Measurements from ENCODE around the gene BRD4. TPM values are rescaled to one million over a fixed set of nuclear protein-coding genes. Genes with fewer than 3 reads are reported as not detected.

Gene BRD4
- total RNA-seq, 2 experiments from 2014 or later = 123 to 125 TPM

DNA sequence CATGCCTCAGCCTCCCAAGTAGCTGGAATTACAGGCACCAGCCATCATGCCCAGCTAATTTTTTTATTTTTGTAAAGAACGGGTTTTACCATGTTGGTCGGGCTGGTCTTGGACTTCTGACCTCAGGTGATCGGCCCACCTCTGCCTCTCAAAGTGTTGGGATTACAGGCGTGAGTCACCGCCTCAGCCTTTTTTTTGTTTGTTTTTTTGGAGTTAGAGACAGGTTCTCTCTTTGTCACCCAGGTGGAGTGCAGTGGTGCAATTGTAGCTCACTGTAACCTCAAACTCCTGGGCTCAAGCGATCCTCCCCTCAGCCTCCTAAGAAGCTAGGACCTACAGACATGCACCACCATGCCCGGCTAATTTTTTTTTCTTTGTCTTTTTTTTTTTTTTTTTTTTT is 116.0 kb downstream of the BRD4 start:
- no peak overlapping the region for H3K27ac Mint-ChIP-seq
- H3K27me3 Mint-ChIP-seq = peaks cover 7% of the 10 kb centered on the region
- no peaks in the 10 kb centered on the region for H3K9me3 Mint-ChIP-seq (ENCODE audit: low read depth)
- no peak for ATAC-seq
- H3K4me1 Mint-ChIP-seq = no peaks in the 10 kb centered on the region
- H3K4me3 Mint-ChIP-seq = no peak overlapping the region
- H3K36me3 Mint-ChIP-seq = no peaks in the 10 kb centered on the region
- CTCF ChIA-PET = interaction anchor here (0.7 kb wide), 1 partner anchor 359 kb away, joined by 3 read pairs; no protein-coding TSS in a partner anchor
- DNase-seq = no peak

DNA sequence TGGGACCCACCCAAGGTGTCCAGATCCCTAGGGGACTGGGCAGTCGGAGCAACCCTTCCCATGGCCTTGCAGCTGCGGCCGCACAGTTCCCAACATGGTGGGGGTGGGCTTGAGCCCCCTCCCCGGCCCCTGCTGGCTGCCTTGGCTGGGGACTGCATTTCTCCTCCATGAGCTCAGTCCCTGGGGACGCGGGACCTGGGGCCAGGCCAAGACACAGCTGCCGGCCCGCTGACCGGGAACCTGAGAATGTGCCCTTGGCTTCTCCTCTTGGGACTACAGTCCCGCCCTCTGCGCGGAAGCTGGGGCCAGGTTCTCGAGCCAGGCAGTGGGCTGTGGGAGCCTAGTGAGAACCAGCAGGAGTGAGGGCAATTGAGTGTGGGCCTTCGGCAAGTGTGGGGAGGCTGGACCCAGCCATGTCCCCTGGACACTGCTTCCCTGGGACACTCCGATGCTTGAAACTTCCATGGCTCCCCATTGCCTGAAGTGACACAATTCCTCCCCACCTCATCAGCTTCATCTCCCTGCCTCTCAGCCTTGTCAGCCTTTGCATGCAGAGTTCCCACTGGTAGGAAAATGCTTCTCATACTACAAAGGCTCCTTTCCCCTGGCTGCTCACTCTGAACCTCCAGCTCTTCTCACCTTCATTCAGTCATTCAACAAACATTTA is 118.5 kb downstream of the BRD4 start:
- H3K36me3 Mint-ChIP-seq = no peaks in the 10 kb centered on the region
- no peaks in the 10 kb centered on the region for H3K9me3 Mint-ChIP-seq (ENCODE audit: low read depth)
- CTCF ChIA-PET = interaction anchor here (0.6 kb wide), 1 partner anchor 122 kb away, joined by 4 read pairs; no protein-coding TSS in a partner anchor
- DNase-seq = no peak
- H3K27ac Mint-ChIP-seq = no peak overlapping the region
- H3K4me1 Mint-ChIP-seq = no peaks in the 10 kb centered on the region
- no peak for ATAC-seq
- H3K4me3 Mint-ChIP-seq = no peak overlapping the region
- no peaks in the 10 kb centered on the region for H3K27me3 Mint-ChIP-seq

DNA sequence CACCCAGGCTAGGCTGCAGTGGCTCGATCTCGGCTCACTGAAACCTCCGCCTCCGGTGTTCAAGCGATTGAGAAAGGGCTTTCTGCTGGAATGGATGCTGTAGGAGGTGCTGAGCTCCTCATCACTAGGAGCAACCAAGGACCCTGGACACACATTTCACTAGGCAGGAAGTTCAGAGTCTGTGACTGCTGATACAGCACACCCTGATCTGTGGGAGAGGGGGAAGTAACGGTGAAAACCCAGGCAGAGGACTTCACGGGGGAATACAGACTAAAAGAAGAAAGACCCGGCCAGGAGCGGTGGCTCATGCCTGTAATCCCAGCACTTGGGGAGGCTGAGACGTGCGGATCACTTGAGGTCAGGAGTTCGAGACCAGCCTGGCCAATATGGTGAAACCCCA is 119.6 kb downstream of the BRD4 start:
- Mint-ChIP-seq H3K27ac (no peak overlapping the region), H3K4me3 (no peak overlapping the region), H3K9me3 (ENCODE audit: low read depth) (no peaks in the 10 kb centered on the region), H3K4me1 (no peaks in the 10 kb centered on the region), H3K27me3 (no peaks in the 10 kb centered on the region), H3K36me3 (no peaks in the 10 kb centered on the region)
- ATAC-seq = no peak
- CTCF ChIA-PET = no interaction called here
- DNase-seq = no peak

DNA sequence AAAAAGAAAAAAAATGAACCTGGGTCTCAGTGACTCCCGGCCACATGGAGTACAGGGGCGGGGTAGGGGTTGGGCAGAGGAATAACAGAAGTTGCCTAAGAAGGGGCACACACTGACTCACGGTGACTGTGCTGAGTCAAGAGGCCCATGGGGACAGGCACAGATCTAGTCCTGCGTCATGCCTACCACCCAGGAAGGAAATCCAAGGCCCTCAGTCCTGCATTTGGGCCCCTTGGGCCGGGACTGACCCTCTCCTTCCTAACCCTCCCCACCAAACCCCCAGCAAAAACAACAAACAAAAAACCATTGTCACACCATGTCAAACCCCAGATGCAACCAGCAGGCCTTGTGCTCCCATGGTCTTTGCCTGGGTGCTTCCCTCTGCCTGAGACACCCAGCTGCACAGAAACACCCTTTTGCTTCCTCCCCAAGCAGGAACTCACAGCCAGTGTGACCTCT is 122.0 kb downstream of the BRD4 start:
- DNase-seq (no peak), ATAC-seq (no peak)
- H3K4me3 Mint-ChIP-seq = no peak overlapping the region
- H3K9me3 Mint-ChIP-seq (ENCODE audit: low read depth) = no peaks in the 10 kb centered on the region
- no peaks in the 10 kb centered on the region for H3K4me1 Mint-ChIP-seq
- CTCF ChIA-PET = no interaction called here
- no peak overlapping the region for H3K27ac Mint-ChIP-seq
- H3K36me3 Mint-ChIP-seq = no peaks in the 10 kb centered on the region
- H3K27me3 Mint-ChIP-seq = peaks cover 4% of the 10 kb centered on the region

DNA sequence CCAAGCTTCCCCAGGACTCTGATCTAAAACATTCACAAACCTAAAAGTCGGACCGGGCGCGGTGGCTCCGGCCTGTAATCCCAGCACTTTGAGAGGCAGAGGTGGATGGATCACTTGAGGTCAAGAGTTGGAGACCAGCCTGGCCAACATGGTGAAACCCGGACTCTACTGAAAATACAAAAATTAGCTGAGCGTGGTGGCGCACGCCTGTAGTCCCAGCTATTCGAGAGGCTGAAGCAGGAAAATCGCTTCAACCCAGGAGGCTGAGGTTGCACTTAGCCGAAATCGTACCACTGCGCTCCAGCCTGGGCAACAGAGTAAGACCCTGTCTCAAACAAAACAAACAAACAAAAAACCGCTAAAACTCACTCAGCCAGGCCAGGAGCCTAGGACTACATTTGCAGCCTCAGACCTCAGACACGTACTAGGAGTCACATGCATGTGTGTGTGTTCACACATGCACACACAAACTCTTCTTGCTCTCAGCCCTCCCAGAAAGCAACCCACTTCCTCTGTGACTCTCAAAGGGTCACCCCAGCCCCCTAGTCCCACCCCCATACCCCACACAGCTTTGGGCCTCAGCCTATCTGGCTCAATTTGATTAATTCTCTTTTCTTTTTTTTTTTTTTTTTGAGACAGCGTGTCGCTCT is 130.8 kb downstream of the BRD4 start:
- Mint-ChIP-seq H3K4me3 (no peak overlapping the region), H3K9me3 (ENCODE audit: low read depth) (no peaks in the 10 kb centered on the region), H3K27ac (no peak overlapping the region), H3K36me3 (peaks cover 1% of the 10 kb centered on the region), H3K27me3 (peaks cover 45% of the 10 kb centered on the region), H3K4me1 (peaks cover 5% of the 10 kb centered on the region)
- DNase-seq = no peak
- no peak for ATAC-seq
- CTCF ChIA-PET = interaction anchor here (1.6 kb wide), 1 partner anchor 24 kb away, joined by 4 read pairs; no protein-coding TSS in a partner anchor

DNA sequence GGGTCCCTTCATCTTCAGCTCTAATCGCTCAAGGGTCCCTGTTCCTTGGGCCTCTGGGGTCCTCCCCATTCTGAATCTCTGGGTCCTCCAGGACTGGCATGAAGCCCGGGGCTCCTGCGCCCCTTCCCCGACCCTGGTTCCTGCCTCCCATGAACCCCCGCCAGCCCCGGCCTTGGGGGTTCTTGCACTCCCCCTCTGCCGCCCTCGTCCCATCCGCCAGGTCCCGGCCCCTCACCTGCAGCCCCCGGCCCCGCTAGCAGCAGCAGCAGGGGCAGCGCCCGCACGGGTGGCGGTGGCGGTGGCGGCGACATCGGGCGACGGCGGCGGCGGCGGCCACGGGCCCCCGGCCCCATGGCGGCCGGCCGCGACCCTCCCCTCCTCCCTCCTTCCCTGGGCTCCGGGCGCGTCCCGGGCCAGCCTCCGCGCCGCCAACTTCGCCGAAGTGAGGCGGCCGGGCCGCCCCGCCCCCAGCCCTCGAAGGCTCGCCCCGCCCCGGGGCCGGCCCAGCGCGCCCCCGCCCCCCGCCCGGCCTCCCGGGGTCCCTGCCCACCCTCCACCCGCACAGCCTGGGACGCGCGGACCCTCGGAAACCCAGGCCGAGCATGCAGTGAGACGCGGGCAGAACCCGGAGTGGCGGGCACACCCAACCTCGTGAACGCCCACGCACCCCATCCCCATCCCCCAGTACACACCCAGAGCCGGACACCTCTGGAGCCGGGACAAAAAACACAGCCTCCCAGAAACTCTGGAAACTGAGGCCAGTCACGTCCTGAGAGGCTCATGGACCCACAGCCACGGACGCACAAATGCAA is 131.6 kb downstream of the BRD4 start, which contains the start of gene NOTCH3:
TSS of gene NOTCH3 (minus strand) at position 443 of the 812 bp plus-strand sequence. CDS start at position 353, 90 bp downstream.
- Mint-ChIP-seq H3K9me3 (ENCODE audit: low read depth) (no peaks in the 10 kb centered on the region), H3K4me1 (peaks cover 5% of the 10 kb centered on the region), H3K27ac (no peak within 1 kb of the TSS), H3K36me3 (peaks cover 1% of the 10 kb centered on the region), H3K4me3 (no peak within 1 kb of the TSS), H3K27me3 (peaks cover 48% of the 10 kb centered on the region)
- ATAC-seq (no peak), DNase-seq (no peak)
- CTCF ChIA-PET = interaction anchor here (1.0 kb wide), 1 partner anchor 46 kb away, joined by 3 read pairs; no protein-coding TSS in a partner anchor

DNA sequence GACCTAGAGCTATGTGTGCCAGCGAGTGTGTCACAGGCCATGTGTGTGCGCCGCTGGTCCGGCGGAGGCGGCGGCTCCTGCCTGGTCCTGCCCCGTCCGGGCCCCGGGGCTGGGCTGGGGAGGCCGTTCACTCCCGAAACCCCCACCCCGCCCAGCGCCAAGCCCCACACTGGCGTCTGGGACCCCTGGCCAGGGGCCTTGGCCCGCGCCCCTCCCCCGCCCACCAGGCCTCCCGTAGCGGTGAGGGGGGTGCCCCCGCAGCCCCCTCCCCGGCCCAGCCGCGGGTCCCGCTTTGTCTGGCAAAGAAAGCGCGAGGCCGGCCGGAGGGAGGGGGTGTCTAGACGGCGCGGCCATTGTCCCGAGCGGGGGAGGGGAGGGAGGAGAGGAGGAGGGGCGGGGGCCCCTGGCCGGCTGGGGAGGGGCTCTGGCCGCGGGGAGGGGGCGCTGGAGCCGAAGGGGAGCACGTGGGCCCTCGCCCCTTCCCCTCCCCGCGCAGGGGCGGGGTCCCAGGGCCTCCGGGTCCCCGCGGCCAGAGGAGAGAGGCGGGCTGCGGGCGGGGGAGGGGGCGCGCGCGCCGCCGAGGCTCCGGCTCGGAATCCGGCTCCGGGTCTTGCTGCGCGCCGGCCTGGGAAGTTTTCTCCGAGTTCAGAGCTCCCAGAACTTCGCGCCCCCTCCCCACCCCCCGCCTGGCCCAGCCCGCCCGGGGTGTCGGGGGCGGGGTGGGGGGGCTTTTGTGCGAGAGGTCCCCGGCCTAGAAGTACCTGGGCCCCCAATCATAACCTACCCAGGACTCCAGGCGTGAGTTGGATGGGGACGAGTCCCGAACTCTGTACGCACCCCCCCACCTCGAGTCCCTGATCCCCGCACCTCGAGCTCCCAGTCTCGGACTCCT is 132.4 kb downstream of the BRD4 start:
- H3K27ac Mint-ChIP-seq = no peak overlapping the region
- H3K9me3 Mint-ChIP-seq (ENCODE audit: low read depth) = no peaks in the 10 kb centered on the region
- no peak overlapping the region for H3K4me3 Mint-ChIP-seq
- ATAC-seq = no peak
- peaks cover 5% of the 10 kb centered on the region for H3K4me1 Mint-ChIP-seq
- peaks cover 1% of the 10 kb centered on the region for H3K36me3 Mint-ChIP-seq
- H3K27me3 Mint-ChIP-seq = peaks cover 51% of the 10 kb centered on the region
- DNase-seq = no peak
- CTCF ChIA-PET = interaction anchor here (1.0 kb wide), 1 partner anchor 45 kb away, joined by 3 read pairs; no protein-coding TSS in a partner anchor

DNA sequence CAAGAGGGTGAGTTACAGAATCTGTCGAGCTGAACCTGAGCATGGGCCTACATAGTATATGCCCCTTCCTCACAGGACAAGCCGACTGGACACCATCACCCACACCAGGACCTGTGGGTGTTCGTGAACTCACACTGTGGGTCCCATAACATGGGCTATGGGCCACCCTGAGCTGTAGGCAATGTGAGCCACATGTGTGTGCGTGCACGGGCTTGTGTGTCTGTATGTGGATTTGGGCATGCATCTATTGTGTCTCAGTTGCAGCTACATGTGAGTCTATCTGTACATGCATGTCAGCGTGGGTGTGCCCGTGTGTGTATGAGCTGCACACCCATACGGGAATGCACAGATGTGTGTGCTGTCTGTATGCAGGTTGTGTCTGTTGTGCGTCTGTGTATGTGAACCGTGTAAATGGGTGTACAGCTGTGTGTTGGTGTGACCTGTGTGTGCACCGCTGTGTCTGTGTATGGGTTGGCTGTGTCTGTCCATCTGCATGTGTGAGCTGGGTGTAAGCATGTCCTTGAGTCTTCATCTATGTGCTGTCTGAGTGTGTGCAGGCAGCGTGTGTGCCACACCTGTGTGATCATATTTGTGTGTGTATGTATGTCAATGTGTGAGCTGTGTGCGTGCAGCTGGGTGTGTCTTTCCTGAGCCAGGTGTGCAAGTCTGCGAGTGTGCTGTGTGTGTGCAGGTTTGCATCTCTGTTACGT is 133.2 kb downstream of the BRD4 start:
- ATAC-seq (no peak), DNase-seq (no peak)
- Mint-ChIP-seq H3K9me3 (ENCODE audit: low read depth) (no peaks in the 10 kb centered on the region), H3K36me3 (peaks cover 1% of the 10 kb centered on the region), H3K4me1 (peaks cover 5% of the 10 kb centered on the region), H3K4me3 (no peak overlapping the region), H3K27me3 (peaks cover 59% of the 10 kb centered on the region), H3K27ac (no peak overlapping the region)
- CTCF ChIA-PET = no interaction called here

DNA sequence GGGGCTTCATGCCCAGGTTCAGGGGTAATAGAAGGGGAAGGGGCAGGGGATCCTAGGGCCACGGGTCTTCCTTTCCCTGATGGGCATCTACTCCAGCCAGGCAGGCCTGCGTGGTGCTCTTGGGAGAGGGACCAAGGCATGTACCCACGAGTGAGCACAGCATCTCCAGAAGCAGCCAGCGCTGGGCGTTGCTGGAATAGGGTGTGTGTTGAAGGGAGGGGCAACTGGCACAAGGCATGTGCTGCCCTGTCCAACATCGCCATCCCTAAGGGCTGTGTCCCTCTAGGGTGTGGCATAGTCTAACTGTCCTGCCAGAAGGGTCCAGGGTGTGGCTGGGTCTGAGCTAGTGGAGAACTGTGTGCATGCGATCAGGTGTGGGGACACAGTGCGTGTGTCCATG is 134.4 kb downstream of the BRD4 start:
- Mint-ChIP-seq H3K4me3 (no peak overlapping the region), H3K27ac (no peak overlapping the region), H3K27me3 (peaks cover 60% of the 10 kb centered on the region), H3K4me1 (peaks cover 5% of the 10 kb centered on the region), H3K9me3 (ENCODE audit: low read depth) (no peaks in the 10 kb centered on the region), H3K36me3 (peaks cover 1% of the 10 kb centered on the region)
- ATAC-seq (no peak), DNase-seq (no peak)
- CTCF ChIA-PET = no interaction called here

DNA sequence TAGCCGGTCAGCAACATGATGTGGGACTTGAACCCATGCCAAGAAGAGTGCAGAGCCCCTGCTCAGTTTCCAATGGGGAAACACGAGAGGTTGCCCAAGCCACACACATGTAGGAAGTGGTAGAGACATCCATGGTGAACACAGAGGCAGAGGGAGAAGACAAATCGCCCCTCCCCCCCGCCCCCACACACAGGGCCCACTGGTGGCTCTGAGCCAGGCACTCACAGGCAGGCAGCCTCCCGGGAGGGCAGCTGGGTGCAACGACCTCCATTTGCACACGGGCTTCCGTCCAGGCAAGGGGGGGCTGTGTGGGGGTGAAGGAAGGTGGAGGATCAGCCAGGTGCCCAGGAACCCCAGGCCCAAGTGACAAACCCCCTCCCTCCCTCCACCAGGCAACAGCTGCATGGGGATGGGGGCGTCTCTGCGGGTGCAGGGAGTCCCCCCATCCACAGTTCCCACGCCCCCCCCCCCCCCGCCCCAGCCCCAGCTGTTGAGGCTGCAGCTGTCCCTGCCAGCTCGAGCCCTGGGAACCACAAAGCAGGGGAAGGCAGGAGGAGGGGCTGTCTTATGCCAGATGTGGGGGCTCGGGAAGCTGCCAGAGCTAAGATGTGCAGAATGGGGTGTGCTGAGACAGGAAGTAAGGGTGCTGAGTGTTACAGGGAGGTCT is 134.9 kb downstream of the BRD4 start:
- Mint-ChIP-seq H3K4me1 (peaks cover 5% of the 10 kb centered on the region), H3K27me3 (peaks cover 56% of the 10 kb centered on the region), H3K4me3 (no peak overlapping the region), H3K9me3 (ENCODE audit: low read depth) (no peaks in the 10 kb centered on the region), H3K36me3 (peaks cover 1% of the 10 kb centered on the region), H3K27ac (no peak overlapping the region)
- CTCF ChIA-PET = no interaction called here
- ATAC-seq (no peak), DNase-seq (no peak)

DNA sequence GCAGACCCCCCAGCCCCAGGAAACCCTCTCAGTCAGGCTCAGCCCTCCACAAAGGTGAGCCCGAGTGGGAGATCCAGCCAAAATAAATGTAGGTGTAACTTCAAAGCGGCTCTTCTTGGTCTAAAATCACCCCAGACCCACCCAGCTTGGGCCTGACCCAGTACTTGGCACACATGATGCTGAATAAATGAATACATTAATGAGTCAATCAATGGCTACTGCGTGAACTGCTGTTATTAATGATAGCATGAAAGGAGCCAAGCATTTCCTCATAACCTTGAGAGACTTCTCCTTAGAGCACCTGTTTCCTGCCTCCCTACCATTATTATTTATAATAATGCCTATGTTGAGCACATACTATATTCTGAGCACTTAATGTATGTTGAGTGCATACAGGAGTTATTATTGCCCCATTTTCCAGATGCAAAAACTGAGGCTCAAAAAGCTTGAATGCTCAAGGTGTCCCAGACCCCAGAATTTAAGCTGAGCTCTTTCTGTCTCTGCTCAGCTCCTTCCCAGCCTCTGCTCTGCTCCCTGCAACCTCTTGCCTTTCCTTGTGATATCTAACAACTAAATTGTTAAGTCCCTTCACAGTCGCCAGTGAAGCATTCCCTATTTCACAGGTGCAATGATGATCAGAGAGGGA is 135.9 kb downstream of the BRD4 start:
- Mint-ChIP-seq H3K36me3 (peaks cover 1% of the 10 kb centered on the region), H3K4me1 (peaks cover 5% of the 10 kb centered on the region), H3K9me3 (ENCODE audit: low read depth) (no peaks in the 10 kb centered on the region), H3K27me3 (peaks cover 50% of the 10 kb centered on the region), H3K4me3 (no peak overlapping the region), H3K27ac (no peak overlapping the region)
- DNase-seq (no peak), ATAC-seq (no peak)
- CTCF ChIA-PET = no interaction called here

All from activated CD8-positive, alpha-beta memory T cell treated with anti-CD3 and anti-CD28 coated beads, Interleukin-2, amount 10 ng/mL, durations not matched to agents 7 days and 5 days (primary cell).